ENCODE results near the gene RPRML. TPM values are rescaled to one million over a fixed set of nuclear protein-coding genes. Genes with fewer than 3 reads are reported as not detected.
"Not testable (repeated sequence)": the region's sequence is repeated elsewhere in the genome, so short reads cannot be mapped to it uniquely, and the experiment has no call there.

The RPRML gene
- under 1 TPM in 1 of 3 donors, not detected in 2; 0.21 TPM for polyA plus RNA-seq (ENCODE audit: insufficient read length in 3 of 3)
- long read RNA-seq, donor 1, partial matches to known transcripts, result 0 of 2 reads
- long read RNA-seq, donor 1, other reads (novel, unspliced or antisense), result 0 of 2 reads
- long read RNA-seq, donor 2, result 0 reads
- long read RNA-seq, donor 3, partial matches to known transcripts, result 0 of 1 reads
- long read RNA-seq, donor 3, other reads (novel, unspliced or antisense), result 0 of 1 reads
- long read RNA-seq, donor 4, result 0 reads
- long read RNA-seq, donor 5, partial matches to known transcripts, result 0 of 2 reads
- long read RNA-seq, donor 5, other reads (novel, unspliced or antisense), result 0 of 2 reads
- long read RNA-seq, donor 6, result 0 reads
- long read RNA-seq, donor 7, result 0 reads
- long read RNA-seq, donor 8, result 0 reads
- long read RNA-seq, donor 9, result 0 reads
- long read RNA-seq, donor 10, result 0 reads
- long read RNA-seq, donor 11, result 0 reads
- long read RNA-seq, donor 12, result 0 reads
- long read RNA-seq, donor 13, partial matches to known transcripts, result 0 of 1 reads
- long read RNA-seq, donor 13, other reads (novel, unspliced or antisense), result 0 of 1 reads
- long read RNA-seq, donor 14, result 0 reads
- long read RNA-seq, donor 15, result 0 reads
- long read RNA-seq, donor 16, result 0 reads

DNA sequence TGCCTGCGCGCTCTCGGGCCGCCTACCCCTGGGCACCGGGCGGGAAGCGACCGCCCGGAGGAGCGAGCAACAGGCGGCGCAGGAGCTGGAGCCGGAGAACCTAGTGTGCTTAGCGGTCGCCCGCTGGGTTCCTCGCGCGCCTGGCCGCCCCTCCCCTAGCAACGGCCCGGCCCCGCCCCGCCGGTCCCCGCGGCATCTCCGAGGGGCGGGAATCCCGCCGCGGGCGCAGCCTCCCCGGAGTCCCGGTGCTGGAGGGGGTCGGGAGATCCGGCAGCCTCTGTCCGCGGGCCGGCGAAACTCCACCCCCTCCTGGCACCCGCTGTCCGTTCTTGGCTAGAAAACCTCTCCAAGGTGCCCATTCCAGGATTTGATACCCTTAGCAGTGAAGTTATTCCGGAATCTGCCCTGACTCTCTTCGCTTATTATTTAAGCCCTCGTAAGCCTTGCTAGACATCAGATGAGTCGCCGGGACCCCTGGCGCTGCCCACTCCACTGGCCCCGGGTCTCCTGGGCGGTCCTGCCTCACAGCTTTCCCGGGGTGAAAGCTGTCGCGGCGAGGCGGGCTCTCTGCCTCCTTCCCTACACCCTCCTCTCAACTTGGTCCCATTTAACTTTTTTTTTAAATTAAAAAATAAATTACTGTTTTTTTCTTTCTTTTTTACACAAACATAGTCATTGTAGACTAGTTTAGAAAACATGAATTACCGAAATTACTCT lies at the start of gene RPRML:
Gene RPRML (minus strand): TSS at position 107 of the 717 bp plus-strand sequence. CDS start 246 bp downstream, outside the sequence.
- DNase-seq, result peak; percentile 23

DNA sequence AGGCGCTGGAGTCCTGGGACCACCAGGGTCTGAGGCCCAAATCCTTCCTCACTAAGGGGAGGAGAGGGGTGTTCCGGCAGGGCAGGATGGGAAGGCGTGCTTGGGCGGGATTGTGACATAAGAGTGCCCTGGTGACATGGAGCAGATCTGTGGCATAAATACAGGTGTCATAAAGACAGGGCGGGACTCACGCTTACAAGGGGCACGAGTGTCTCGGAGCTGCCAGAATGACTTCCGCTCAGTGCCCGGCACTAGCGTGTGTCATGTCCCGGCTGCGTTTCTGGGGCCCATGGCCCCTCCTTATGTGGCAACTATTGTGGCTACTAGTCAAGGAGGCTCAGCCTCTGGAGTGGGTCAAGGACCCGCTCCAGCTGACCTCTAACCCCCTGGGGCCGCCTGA lies 37.9 kb upstream of the RPRML start:
- DNase-seq, result not testable (repeated sequence)

DNA sequence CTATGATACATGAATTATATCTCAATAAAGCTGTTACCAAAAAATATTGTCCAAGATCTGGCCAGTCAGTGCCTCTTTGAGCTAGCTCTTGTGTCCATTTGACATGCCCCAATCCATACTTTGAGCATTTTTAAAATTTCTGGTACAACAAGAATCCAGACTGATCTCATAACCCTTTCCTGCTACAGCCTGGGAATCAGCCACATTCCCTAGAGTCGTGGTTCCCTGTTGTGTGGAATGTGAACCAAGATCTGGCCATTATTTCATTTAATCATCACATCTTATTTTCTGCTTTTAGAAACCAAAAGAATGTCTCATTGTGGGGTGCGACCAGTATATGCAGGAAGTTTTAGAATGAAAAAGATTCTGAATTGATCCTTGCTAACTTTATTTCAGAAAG lies 34.3 kb upstream of the RPRML start:
- DNase-seq, result no peak

DNA sequence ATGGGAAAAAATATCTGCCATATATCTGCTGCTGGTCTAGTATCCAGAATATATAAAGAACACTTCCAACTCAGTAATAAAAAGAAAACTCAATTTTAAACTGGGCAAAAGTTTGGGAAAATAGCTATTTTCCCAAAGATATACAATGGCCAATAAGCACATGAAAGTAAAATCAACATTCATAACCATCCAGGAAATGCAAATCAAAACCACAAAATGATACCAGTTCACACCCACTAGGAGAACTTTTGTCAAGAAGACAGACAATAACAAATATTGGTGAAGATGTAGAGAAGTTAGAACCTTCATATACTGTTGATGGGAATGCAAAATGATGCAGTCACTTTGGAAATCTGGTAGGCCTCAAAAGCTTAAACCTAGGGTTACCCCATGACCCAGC lies 33.4 kb upstream of the RPRML start:
- no peak for DNase-seq

DNA sequence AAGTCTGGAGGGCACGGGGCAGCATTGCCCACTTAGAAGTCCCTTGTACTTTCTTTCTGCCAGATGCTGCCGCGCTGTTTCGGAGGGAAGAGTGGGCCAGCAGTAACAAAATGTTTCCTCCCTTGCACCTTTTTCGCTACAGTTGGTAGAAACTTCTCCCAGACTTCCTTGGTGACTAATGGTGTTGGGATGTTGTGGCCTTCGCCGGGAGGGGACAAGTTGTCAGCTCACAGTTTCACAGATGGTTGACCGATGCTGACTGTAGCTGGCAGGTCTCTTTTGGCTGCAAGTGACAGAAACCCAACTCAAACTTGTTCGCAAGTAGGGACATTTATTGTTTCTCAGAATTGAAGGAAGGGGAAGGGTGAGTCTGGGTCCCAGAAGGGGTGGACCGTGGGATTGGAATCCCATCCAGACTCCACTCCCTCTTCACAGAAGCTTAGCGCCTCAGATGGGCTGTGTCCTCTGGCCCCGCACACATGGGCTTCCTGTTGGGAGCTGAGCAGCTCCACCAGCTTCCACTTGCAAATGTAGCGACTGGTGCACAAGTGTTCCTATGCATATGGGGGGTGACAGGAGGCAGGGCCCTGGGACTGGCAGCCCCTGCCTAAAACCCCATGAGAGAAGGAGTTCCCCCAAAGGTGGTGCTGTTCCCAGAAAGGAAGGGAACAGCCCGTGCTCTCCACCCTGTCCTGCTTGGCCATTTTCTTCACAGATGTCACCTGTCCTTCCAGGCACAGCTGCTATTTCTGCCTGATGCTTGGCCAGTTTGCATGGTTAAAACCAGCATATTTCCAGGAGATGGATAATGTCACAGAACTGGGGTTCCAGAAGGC lies 30.9 kb upstream of the RPRML start:
- no peak for DNase-seq

DNA sequence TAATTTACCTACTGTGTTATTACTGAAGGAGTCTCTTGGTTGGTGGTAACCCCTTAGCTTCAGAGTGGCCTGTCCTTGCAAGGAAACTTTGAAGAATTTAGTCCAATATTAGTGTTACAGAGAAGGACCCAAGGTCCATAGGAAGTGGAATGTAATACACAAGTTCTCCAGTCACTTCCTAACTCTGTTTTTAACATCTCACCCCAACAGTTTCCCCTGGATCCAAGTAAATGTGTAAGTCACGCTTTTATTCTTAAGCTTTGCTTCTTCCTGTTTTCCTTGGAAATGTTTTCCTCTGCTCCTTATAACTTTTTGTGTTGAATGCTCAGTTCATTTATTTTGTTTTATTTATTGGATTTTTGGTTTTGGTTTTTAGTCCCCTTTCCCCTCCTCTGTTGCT lies 25.9 kb upstream of the RPRML start:
- no peak for DNase-seq

DNA sequence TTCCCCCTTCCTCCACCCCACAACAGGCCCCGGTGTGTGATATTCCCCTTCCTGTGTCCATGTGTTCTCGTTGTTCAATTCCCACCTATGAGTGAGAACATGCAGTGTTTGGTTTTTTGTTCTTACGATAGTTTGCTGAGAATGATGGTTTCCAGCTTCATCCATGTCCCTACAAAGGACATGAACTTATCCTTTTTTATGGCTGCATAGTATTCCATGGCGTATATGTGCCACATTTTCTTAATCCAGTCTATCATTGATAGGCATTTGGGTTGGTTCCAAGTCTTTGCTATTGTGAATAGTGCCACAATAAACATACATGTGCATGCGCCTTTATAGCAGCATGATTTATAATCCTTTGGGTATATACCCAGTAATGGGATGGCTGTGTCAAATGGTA lies 24.8 kb upstream of the RPRML start:
- DNase-seq, result not testable (repeated sequence)

DNA sequence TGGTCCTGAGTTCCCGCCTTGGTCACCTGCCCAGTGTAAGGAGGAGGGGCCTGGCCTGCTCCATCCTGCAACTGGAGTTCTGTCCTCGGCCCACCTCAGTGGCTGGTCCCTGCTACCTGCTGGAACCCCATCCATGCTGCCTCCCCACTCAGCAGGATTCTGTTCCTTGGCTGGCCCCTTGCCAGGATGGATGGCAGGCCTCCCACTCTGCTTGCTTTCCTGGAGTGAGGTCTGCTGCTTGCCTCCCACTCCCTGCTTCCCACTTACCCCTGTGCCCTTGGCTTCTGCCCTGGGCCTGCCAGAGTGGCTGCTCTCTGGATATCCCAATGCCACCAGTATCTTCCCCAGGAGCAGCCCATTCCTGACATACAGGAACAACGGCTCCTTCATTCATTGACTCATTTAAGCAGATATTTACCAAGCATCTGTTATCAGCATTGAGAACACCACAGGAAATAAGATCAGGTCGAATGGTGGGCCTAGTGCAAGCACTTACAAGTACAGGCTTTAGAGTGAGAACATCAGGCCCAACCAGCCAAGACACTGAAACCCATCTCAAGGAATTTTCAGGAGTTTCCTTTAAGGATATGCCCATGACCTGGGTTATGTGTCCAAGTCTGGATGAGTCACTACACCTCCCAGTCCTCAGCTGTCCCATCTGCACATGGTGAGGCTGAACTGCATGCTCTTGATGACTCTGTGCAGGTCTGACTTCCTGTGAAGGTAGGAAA lies 17.0 kb upstream of the RPRML start:
- DNase-seq, result no peak

DNA sequence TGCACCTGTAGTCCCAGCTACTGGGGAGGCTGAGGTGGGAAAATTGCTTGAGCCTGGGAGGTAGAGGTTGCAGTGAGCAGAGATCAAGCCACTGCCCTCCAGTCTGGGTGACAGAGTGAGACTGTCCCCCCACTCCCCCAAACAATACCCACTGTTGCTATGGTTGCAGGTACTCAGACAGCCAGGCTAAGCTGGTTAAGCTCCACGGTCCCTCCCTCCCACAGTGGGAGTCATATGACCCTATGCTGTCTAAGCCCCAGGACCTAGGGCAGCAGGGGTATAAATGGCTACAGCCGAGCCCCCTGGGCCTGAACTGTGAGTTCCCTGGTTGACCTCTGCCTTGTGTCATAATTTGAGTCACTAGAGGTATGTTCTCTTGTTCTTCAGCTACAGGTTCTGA lies 15.9 kb upstream of the RPRML start:
- no peak for DNase-seq

DNA sequence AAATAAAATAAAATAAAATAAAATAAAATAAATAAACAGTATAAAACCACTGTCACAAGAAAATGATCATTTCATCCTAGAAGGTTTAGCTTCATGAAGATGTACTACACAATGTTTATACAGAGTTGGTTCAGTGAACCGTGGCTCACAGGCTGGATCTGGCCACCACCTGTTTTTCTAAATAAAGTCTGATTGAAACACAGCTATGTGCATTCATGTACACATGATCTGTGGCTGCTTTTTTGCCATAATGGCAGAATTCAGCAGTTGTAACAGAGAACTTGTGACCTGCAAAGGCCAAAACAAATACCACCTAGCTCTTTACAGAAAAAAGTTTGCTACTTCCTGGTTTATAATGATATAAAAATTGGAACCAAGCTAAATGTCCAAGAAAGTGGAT lies 12.6 kb upstream of the RPRML start:
- DNase-seq, result peak; percentile 35

DNA sequence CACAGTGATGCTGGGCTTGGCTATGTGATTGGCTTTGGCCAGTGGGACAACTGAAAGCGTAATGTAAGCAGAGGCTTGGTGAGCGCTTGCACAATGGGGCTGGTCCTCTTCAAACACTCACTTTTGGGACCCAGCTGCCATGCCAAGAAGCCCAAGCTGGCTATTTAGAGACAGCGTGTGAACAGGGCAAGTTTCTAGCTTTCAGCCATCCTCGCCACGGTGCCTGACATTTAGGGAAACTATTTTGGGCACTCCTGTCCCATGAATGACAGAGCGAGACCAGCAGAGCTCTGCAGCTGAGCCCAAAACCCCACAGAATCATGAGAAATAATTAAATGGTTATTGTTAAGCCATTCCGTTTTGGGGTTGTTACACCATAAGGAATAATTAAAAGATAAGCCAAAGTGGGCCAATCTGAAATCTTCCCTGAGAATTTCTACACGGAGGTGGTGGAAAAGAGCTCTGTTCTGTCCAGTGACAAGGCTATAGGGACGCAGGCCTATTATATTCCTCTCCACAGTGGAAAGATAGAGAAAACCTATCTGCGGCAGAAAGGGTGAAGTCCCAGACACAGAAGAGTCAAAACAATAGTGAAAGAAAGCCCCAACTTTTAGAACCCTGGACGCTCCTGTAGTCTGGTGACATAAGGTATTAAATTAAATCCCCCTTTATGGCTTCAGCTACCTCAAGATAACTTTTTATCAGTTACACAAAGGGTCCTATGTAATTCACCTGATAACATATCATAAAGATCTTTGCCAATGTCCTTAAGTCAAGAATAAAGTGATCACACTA lies 10.8 kb upstream of the RPRML start:
- DNase-seq, result no peak

DNA sequence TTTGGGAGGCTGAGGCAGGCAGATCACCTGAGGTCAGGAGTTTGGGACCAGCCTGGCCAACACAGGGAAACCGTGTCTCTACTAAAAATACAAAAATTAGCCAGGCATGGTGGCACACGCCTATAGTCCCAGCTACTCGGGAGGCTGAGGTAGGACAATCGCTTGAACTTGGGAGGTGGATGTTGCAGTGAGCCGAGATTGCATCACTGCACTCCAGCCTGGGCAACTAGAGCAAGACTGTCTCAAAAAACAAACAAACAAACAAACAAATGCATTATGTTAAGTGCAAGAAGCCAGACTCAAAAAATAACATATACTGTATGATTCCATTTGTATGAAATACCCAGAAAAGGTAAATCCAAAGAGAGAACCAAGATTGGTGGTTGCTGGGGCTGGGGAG lies 8.9 kb upstream of the RPRML start:
- DNase-seq, result not testable (repeated sequence)

DNA sequence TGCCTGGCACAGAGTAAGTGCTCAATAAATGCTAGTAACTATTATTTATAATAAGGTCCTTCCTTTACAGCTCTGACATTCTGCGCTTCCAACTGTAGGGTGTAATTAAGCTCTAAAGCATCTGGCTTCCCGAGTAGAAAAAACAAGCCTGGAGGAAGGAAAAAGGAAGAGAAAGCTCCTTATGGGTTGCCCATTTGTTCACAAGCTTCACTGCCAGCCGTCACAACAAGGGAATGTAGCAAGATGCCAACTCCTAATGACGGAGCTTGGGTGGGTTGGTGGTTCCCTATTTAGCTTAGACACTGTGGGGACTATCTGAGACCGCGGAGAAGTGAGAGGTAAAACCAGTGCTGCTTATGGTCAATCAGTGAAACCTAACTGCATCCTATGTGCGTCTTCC lies 7.3 kb upstream of the RPRML start:
- no peak for DNase-seq

DNA sequence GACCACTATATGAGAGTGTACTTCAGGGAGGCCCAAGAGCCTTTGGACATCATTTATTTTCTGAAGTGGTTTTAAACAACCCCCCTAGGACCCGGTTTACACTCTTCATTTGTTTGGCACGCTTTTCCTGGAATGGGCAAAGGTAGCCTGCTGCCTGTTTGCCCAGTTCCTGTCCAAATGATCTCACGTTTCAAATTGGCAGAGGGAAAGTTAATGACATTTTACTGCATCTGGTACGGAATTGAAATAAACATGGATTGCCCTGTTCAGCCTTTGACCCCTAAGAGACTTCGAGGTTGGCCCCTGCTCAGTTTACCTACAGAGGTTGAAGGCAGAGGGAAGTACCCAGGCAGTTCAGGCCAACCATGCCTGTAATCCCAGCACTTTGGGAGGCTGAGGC lies 5.8 kb upstream of the RPRML start:
- DNase-seq, result no peak

DNA sequence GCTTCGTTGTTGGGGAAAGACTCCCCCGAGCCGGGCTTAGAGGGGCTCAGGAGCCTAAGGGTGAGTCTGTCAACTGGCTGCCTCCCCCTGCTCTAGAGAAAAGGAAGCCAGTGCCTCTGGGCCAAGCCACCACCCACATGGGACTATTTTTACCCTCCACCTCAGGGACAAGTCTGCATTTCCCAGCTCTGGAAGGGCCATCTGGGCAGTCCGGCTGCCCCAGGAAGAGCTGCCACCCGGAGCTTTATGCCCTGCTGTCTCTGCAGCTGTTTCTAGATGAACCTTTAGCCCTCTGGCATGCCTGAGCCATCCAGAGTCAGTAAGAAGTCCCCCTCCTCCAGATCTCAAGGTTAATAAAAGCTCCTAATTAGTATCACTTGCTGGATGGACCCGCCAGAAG lies 5.3 kb upstream of the RPRML start:
- DNase-seq, result no peak

DNA sequence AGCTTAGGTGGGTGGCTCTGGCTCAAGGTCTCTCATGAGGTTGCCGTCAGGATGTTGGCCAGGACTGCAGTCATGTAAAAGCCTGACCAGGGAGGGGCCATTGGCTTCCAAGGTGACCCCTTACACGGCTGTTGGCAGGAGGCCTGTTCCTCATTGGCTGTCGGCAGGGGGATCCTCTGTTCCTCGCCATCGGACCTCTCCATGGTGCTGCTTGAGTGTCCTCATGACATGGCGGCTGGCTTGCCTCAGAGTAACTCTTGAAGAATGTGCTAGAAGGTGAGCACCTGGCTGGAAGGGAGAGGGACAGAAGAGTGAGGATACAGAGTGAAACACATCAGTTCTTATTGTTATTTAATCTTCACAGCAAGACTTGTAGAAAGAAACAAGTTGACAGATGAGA lies 4.7 kb upstream of the RPRML start:
- no peak for DNase-seq

DNA sequence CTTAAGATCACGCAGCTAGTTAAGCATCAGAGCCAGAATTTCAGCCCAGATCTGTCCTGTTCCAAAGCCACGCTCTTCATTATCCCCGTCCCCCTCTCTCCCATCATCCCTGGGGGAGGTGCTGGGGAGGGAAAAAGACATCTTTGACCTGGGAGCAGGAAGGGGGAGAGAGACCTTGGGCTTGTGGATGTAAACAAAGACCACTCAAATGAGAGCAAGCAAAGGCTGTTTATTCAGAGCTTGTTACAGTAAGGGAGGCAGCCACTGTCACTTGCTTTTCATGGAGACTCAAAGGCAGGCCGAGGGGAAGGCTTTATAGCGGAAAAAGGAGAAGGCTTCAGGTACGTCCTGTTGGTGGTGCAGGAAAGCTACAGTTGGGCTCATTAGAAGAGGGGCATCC lies 3.5 kb upstream of the RPRML start:
- no peak for DNase-seq

DNA sequence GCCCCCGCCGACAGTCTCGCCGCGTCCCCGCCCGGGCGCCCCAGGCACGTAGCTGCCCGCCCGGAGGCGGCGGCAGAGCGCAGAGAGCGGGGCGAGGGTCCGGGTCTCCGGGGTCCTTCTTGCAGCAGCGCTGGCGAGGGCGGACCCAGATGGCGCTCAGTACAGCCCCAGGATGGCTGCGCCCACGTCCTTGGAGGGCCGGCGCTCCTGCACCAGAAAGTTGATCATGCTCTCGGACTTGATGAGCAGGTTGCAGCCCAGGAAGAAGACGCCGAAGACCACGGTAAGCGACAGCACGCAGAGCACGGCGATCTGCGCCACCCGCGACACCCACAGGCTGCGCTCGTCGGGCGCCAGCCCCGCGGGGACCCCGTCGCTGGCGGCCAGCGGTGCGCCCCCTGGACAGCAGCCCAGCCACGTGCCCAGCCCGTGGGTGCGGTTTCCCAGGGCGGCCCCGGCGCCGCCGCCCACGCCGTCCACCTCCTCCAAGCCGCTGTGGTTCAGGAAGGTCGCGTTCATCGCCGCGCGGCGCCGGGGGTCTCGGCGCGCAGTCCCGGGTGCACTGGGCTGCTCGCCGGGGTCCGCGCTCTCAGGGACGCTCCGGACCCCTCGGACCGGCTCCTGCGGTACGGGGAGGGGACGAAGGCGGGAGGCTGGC lies 435 bp downstream of the RPRML start:
- no peak for DNase-seq

DNA sequence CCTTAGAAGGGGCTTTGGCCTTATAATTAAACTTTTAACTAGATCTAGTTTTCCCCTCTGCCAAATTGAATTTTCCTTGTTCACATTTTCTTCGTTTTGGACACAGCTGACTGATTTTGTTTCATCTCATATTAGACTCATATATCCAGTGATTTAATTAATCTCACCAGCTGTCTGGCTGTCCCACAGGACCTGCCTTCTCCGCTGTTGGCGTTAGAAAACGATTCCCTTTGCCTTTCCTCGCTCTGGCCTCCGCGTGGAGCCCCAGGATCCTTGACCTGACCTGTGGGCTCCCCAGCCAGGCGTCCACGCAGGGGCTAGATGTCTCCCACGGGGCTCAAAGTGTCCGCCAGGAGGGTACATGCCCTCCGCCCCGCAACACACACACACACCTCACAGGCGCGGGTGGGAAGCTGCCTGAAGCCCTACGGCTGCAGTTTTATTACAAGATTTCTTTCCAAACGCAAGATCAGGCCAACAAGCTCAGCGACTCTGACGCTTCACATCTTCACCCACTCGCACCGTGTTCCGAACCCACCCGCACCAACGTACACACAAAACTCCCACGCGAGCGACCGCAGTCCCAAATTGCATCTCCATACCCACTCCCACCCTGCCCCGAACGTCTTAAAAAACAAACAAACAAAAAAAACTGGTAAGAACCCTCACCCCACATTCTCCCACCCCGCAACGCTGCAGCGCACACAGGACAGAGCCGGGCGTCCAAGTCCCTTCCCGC lies 1.1 kb downstream of the RPRML start:
- no peak for DNase-seq
